ENCODE results near the gene SCAPER.

The SCAPER gene

DNA sequence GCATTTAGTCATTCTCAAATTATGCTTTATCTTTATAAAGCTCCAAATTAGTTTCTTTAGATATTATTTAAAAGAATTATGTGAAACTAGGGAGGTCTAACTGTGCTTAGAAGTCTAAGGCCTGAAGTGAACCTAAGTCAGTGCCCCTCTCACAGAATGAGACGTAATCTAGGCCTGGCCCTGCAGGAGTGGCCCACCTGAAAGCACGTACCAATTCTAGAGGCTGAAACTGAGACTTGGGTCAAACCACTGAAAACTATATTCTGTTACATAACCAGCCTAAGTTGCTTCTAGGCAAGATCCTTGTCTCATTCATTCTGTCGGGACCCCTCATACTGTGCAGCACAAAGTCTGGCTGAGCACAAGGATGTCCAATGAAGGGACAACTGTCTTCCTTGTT, 424.9 kb downstream of the SCAPER start:
- no peak for DNase-seq
- H3K36me3 ChIP-seq = no peaks in the 10 kb centered on the region

DNA sequence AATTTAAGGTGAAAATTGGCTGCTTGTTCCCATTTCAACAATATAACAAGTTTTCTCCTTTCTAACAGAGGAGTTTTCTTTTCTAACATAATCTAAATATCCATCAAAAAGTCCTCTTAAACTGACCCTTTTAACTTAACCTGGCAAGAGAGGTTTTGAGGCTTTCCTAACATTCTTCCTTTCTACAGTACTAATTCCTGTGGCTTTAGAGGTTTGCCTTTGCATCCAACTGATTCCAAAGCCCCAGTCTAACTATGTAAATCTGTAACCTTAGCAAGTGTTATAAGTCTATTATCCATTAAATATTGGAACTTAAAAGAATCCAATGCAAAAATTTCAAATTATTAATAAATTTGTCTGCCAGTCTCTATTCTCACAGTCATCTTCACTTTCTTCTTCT, 434.4 kb downstream of the SCAPER start:
- no peaks in the 10 kb centered on the region for H3K36me3 ChIP-seq
- H3K9me3 ChIP-seq = peaks cover 3% of the 10 kb centered on the region; the same call in 1 of the 2 replicates
- no peak overlapping the region for H3K4me3 ChIP-seq (ENCODE audit: low read depth, low read length)
- H3K4me1 ChIP-seq = no peaks in the 10 kb centered on the region
- TF ChIP-seq, protein P1, sequence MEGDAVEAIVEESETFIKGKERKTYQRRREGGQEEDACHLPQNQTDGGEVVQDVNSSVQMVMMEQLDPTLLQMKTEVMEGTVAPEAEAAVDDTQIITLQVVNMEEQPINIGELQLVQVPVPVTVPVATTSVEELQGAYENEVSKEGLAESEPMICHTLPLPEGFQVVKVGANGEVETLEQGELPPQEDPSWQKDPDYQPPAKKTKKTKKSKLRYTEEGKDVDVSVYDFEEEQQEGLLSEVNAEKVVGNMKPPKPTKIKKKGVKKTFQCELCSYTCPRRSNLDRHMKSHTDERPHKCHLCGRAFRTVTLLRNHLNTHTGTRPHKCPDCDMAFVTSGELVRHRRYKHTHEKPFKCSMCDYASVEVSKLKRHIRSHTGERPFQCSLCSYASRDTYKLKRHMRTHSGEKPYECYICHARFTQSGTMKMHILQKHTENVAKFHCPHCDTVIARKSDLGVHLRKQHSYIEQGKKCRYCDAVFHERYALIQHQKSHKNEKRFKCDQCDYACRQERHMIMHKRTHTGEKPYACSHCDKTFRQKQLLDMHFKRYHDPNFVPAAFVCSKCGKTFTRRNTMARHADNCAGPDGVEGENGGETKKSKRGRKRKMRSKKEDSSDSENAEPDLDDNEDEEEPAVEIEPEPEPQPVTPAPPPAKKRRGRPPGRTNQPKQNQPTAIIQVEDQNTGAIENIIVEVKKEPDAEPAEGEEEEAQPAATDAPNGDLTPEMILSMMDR (IDR thresholded peaks at IDR 0.05; ENCODE audit: low read depth, low read length) = no peak
- no peaks in the 10 kb centered on the region for H3K27me3 ChIP-seq
- DNase-seq = no peak

More for the DNA sequence above, 424.9 kb downstream of the SCAPER start:
- no peaks in the 10 kb centered on the region for H3K9me3 ChIP-seq
- H3K27me3 ChIP-seq = no peaks in the 10 kb centered on the region; the same call in 1 of the 2 replicates
- H3K4me3 ChIP-seq (ENCODE audit: low read depth, low read length) = no peak overlapping the region
- no peaks in the 10 kb centered on the region for H3K4me1 ChIP-seq
- TF ChIP-seq, protein P1 (IDR thresholded peaks at IDR 0.05; ENCODE audit: low read depth, low read length) = no peak

DNA sequence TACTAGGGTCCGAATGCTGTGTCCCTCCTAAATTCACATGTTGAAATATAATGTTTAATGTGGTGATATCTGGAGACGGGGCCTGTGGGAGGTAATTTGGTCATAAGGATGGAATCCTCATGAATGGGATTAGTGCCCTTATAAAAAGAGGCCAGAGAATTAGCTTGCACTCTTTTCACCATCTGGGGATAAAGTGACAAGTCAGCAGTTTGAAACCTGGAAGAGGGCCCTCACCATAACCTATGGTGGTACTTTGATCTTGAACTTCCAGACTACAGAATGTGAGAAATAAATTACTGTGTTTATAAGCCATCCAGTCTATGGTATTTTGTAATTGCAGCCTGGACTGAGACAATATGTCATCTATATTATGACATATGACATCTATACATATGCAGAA, 436.4 kb downstream of the SCAPER start:
- Histone ChIP-seq H3K9me3 (peaks cover 3% of the 10 kb centered on the region; the same call in 1 of the 2 replicates), H3K27me3 (no peaks in the 10 kb centered on the region), H3K4me3 (ENCODE audit: low read depth, low read length) (no peak overlapping the region), H3K36me3 (no peaks in the 10 kb centered on the region), H3K4me1 (no peaks in the 10 kb centered on the region)
- TF ChIP-seq, protein P1 (IDR thresholded peaks at IDR 0.05; ENCODE audit: low read depth, low read length) = no peak
- no peak for DNase-seq

DNA sequence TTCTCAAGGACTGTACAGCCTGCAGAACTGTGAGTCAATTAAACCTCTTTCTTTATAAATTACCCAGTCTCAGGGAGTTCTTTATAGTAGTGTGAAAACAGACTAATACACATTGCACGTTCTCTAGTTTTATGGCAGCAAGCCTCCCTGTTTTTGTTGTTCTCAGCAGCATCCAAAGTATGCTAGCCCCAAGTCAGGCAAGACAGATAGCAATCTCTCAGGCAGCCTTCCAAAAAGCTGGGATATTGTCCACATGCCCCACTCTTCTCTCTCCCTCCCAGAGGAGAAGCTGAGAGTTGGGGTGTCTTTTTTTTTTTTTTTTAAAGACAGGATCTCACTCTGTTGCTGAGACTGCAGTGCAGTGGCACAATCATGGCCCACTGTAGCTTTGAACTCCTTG, 438.0 kb downstream of the SCAPER start:
- Histone ChIP-seq H3K36me3 (no peaks in the 10 kb centered on the region), H3K27me3 (no peaks in the 10 kb centered on the region), H3K9me3 (peaks cover 3% of the 10 kb centered on the region; the same call in 1 of the 2 replicates), H3K4me1 (no peaks in the 10 kb centered on the region), H3K4me3 (ENCODE audit: low read depth, low read length) (no peak overlapping the region)
- DNase-seq = no peak
- TF ChIP-seq, protein P1 (IDR thresholded peaks at IDR 0.05; ENCODE audit: low read depth, low read length) = no peak

DNA sequence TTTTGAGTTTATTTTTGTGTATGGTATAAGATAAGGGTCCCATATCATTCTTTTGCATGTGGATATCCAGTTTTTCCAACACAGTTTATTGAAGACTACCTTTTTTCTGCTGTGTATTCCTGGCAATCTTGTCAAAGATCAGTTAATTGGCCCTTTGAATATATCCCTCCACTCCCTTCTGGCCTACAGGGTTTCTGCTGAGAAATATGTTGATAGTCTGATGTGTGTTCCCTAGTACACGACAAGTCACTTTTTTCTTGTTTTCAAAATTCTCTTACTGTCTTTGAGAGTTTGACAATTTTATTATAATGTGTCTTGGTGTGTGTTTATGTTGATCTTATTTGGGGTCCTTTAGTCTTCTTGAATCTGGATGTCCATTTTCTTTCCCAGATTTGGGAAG, 439.4 kb downstream of the SCAPER start:
- Histone ChIP-seq H3K36me3 (no peaks in the 10 kb centered on the region), H3K27me3 (no peaks in the 10 kb centered on the region), H3K9me3 (peaks cover 3% of the 10 kb centered on the region; the same call in 1 of the 2 replicates), H3K4me3 (ENCODE audit: low read depth, low read length) (no peak overlapping the region), H3K4me1 (no peaks in the 10 kb centered on the region)
- TF ChIP-seq, protein P1 (IDR thresholded peaks at IDR 0.05; ENCODE audit: low read depth, low read length) = no peak
- DNase-seq = no peak

DNA sequence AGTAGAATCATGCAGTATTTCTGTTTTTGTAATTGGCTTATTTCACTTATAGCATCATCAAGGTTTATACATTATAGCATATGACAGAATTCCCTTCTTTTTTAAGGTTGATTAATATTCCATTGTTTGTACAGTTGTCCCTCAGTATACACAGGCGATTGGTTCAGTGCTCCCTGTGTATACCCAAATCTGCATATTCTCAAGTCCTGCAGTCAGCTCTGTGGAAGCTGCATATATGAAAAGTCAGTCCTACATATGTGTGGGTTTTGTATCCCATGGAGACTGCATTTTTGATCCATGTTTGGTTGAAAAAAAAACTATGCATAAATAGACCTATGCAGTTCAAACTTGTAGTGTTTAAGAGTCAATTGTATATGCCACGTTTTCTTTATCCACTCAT, 440.9 kb downstream of the SCAPER start:
- Histone ChIP-seq H3K4me3 (ENCODE audit: low read depth, low read length) (no peak overlapping the region), H3K9me3 (peaks cover 3% of the 10 kb centered on the region; the same call in 1 of the 2 replicates), H3K4me1 (no peaks in the 10 kb centered on the region), H3K27me3 (no peaks in the 10 kb centered on the region), H3K36me3 (no peaks in the 10 kb centered on the region)
- TF ChIP-seq, protein P1 (IDR thresholded peaks at IDR 0.05; ENCODE audit: low read depth, low read length) = no peak
- no peak for DNase-seq

All from BE2C (cell line).